Measurements from ENCODE around the gene ZNF428. TPM values are rescaled to one million over a fixed set of nuclear protein-coding genes. Genes with fewer than 3 reads are reported as not detected.

ZNF428 gene
- total RNA-seq, 4 donors from 2014 or later: 28.9 to 61.5 (median 33.5) TPM

- Histone ChIP-seq H3K36me3 (no peaks in the 10 kb centered on the region), H3K27ac (no peak overlapping the region)
These were observed 44.6 kb upstream of the ZNF428 start for GRCh38 chr19:43664018-43664417.

GRCh38 chr19:43662487-43662886 lies 43.1 kb upstream of the ZNF428 start:
- Histone ChIP-seq H3K4me1 (peaks cover 2 to 3% of the 10 kb centered on the region in 2 donors), H3K9me3 (no peaks in the 10 kb centered on the region), H3K27me3 (no peaks in the 10 kb centered on the region), H3K4me3 (replicated peaks in 1 of 3) (no peak overlapping the region), H3K27ac (no peak overlapping the region), H3K36me3 (no peaks in the 10 kb centered on the region)
- no peak for DNase-seq
- TF ChIP-seq, protein P1, sequence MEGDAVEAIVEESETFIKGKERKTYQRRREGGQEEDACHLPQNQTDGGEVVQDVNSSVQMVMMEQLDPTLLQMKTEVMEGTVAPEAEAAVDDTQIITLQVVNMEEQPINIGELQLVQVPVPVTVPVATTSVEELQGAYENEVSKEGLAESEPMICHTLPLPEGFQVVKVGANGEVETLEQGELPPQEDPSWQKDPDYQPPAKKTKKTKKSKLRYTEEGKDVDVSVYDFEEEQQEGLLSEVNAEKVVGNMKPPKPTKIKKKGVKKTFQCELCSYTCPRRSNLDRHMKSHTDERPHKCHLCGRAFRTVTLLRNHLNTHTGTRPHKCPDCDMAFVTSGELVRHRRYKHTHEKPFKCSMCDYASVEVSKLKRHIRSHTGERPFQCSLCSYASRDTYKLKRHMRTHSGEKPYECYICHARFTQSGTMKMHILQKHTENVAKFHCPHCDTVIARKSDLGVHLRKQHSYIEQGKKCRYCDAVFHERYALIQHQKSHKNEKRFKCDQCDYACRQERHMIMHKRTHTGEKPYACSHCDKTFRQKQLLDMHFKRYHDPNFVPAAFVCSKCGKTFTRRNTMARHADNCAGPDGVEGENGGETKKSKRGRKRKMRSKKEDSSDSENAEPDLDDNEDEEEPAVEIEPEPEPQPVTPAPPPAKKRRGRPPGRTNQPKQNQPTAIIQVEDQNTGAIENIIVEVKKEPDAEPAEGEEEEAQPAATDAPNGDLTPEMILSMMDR (IDR thresholded peaks at IDR 0.05): no peak
- TF ChIP-seq POLR2A (IDR thresholded peaks at IDR 0.05): no peak
- intact Hi-C loops (cut with DNase I): no loop called here
- 90 to 93% methylated on average over 6 of the region's 6 CpGs for WGBS, 2 donors

More at GRCh38 chr19:43664018-43664417, 44.6 kb upstream of the ZNF428 start:
- no peak for DNase-seq
- Histone ChIP-seq H3K27me3 (no peaks in the 10 kb centered on the region), H3K9me3 (no peaks in the 10 kb centered on the region), H3K4me3 (replicated peaks in 1 of 3) (no peak overlapping the region), H3K4me1 (peaks cover 8 to 10% of the 10 kb centered on the region in 2 donors)
- 73 to 75% methylated on average over 7 of the region's 7 CpGs for WGBS, 2 donors
- intact Hi-C loops (cut with DNase I): no loop called here
- TF ChIP-seq POLR2A (IDR thresholded peaks at IDR 0.05): no peak
- TF ChIP-seq, protein P1 (IDR thresholded peaks at IDR 0.05): no peak

DNA sequence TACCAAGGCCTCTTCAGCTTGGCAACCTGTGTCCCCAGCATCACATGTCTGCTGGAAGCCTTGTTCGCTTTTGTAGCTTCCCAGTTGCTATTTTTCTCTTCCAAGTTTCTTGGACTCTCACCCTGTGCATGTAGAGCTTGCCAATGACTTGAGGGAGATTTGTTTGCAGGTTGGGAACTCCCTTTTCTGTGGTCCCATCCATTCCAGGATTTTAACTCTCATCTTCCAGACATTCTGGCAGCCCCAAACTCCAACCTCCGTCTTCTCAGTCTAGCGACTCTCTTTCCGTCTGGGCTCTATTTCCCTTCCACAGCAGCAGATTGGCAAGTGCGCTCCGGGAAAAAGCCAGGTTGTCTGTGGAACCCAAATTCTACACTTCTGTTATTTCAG lies 41.5 kb upstream of the ZNF428 start:
- Histone ChIP-seq H3K36me3 (no peaks in the 10 kb centered on the region), H3K4me1 (no peaks in the 10 kb centered on the region), H3K4me3 (replicated peaks in 1 of 3) (no peak overlapping the region), H3K27me3 (no peaks in the 10 kb centered on the region), H3K9me3 (no peaks in the 10 kb centered on the region), H3K27ac (no peak overlapping the region)
- WGBS, 2 donors: 90 to 94% methylated on average over 6 of the region's 6 CpGs
- intact Hi-C loops (cut with DNase I): no loop called here
- no peak for DNase-seq
- TF ChIP-seq POLR2A (IDR thresholded peaks at IDR 0.05): no peak
- TF ChIP-seq, protein P1 (IDR thresholded peaks at IDR 0.05): no peak

GRCh38 chr19:43660301-43660970 lies 41.0 kb upstream of the ZNF428 start:
- H3K27ac ChIP-seq: no peak overlapping the region
- WGBS, 2 donors: 83 to 90% methylated on average over 7 of the region's 7 CpGs

DNA sequence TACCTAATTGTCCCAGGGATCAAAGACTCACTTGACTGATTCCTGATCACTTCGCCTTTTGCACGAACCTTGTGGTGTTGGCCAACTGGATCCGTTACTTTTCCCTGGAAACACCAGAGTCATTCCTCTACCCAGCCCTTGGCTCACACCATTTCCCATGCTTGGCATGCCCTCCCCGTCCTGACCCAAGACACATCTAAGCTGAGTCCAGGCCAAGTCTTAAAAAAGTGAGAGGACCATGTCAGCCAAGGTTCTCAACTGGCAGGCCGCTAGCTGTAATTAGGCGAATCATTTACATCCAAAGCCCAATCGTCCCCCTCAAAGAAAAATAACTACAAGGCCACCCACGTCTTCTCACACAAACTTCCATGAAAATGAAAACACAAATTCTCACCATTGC lies 39.1 kb upstream of the ZNF428 start:
- WGBS, 2 donors: 92 to 95% methylated on average over 8 of the region's 8 CpGs

More at GRCh38 chr19:43660301-43660970, 41.0 kb upstream of the ZNF428 start:
- TF ChIP-seq POLR2A (IDR thresholded peaks at IDR 0.05): no peak
- TF ChIP-seq, protein P1 (IDR thresholded peaks at IDR 0.05): no peak
- intact Hi-C loops (cut with DNase I): no loop called here
- Histone ChIP-seq H3K9me3 (no peaks in the 10 kb centered on the region), H3K4me3 (replicated peaks in 1 of 3) (no peak overlapping the region), H3K27me3 (no peaks in the 10 kb centered on the region), H3K4me1 (no peaks in the 10 kb centered on the region), H3K36me3 (no peaks in the 10 kb centered on the region)
- DNase-seq: no peak

More for the DNA sequence above, 39.1 kb upstream of the ZNF428 start:
- H3K4me3 ChIP-seq (replicated peaks in 1 of 3): no peak overlapping the region
- no peak for TF ChIP-seq POLR2A (IDR thresholded peaks at IDR 0.05)
- TF ChIP-seq, protein P1 (IDR thresholded peaks at IDR 0.05): no peak
- no peaks in the 10 kb centered on the region for H3K4me1 ChIP-seq
- intact Hi-C loops (cut with DNase I): loop anchor here (10.0 kb wide), 1 partner anchor 214 kb away; no protein-coding TSS in a partner anchor
- no peaks in the 10 kb centered on the region for H3K27me3 ChIP-seq
- no peak overlapping the region for H3K27ac ChIP-seq
- no peaks in the 10 kb centered on the region for H3K9me3 ChIP-seq
- H3K36me3 ChIP-seq: peaks cover 0 to 4% of the 10 kb centered on the region in 2 donors
- DNase-seq: no peak

Measured in thyroid gland (tissue), 4 donors.